Neural cell (in vitro differentiated cells): ENCODE results near the gene ARHGEF17. TPM values are rescaled to one million over a fixed set of nuclear protein-coding genes. Genes with fewer than 3 reads are reported as not detected.

ENCODE experiments used
- H2AFZ ChIP-seq: fragments of 200-600, 300-800 bp; sonication (generic), shearing (Covaris generic); 2 replicates; pipeline ENCODE4 v1.6.0; 2014; ENCODE audit warnings: low read depth, mild to moderate bottlenecking, antibody characterized with exemption, low read length, moderate library complexity
- H3F3A ChIP-seq: fragments of 200-600 bp; shearing (Covaris generic); 2 replicates; pipeline ENCODE4 v1.6.1; 2016; ENCODE audit warnings: mild to moderate bottlenecking, moderate library complexity, mixed read lengths, antibody characterized with exemption, low read length; ENCODE audit not compliant: insufficient read depth, poor library complexity, severe bottlenecking
- H3K27ac ChIP-seq: fragments of 200-600, 300-800 bp; sonication (generic), shearing (Covaris generic); 2 replicates; pipeline ENCODE4 v1.5.1; 2014; ENCODE audit warnings: mild to moderate bottlenecking, low read length, moderate library complexity
- H3K27me3 ChIP-seq: fragments of 300-800, 200-600 bp; sonication (generic), shearing (Covaris generic); 2 replicates; pipeline ENCODE4 v1.6.0; 2014; ENCODE audit warnings: mild to moderate bottlenecking, low read depth, low read length, moderate library complexity; ENCODE audit not compliant: insufficient read depth
- H3K36me3 ChIP-seq: fragments of 300-800, 200-600 bp; sonication (generic), shearing (Covaris generic); 2 replicates; pipeline ENCODE4 v1.5.1; 2014; ENCODE audit warnings: mild to moderate bottlenecking, antibody characterized with exemption, low read length, moderate library complexity; ENCODE audit not compliant: insufficient read depth
- H3K4me2 ChIP-seq: fragments of 300-800, 200-600 bp; sonication (generic), shearing (Covaris generic); 2 replicates; pipeline ENCODE4 v1.6.0; 2014; ENCODE audit warnings: mild to moderate bottlenecking, low read length
- H3K4me3 ChIP-seq: fragments of 300-800, 200-600 bp; sonication (generic), shearing (Covaris generic); 2 replicates; pipeline ENCODE4 v1.5.1; 2014; ENCODE audit warnings: mild to moderate bottlenecking, low read length, moderate library complexity
- H3K79me2 ChIP-seq: fragments of 200-600 bp; shearing (Covaris generic); replicated peaks from 2 replicates; pipeline ENCODE4 v1.6.0; 2014; ENCODE audit warnings: mild to moderate bottlenecking, low read length, moderate library complexity; ENCODE audit not compliant: insufficient read depth
- H3K9ac ChIP-seq: fragments of 300-800, 200-600 bp; sonication (generic), shearing (Covaris generic); 2 replicates; pipeline ENCODE4 v1.6.1; 2016; ENCODE audit warnings: mild to moderate bottlenecking, low read length, mixed read lengths
- H3K9me2 ChIP-seq: fragments of 200-600 bp; shearing (Covaris generic); 2 replicates; pipeline ENCODE4 v1.6.1; 2016; ENCODE audit warnings: mild to moderate bottlenecking, low read length, mixed read lengths; ENCODE audit not compliant: insufficient read depth
- H3K9me3 ChIP-seq: fragments of 200-600, 300-800 bp; sonication (generic), shearing (Covaris generic); 2 replicates; pipeline ENCODE4 v1.6.1; 2016; ENCODE audit warnings: mild to moderate bottlenecking, mixed run types, low read length, moderate library complexity, mixed read lengths
- H4K20me1 ChIP-seq: fragments of 200-600 bp; shearing (Covaris generic); 2 replicates; pipeline ENCODE4 v1.6.1; 2016; ENCODE audit warnings: mild to moderate bottlenecking, mixed run types; ENCODE audit not compliant: insufficient read depth
- CTCF ChIP-seq: fragments of 450-650 bp; IDR thresholded peaks from 2 replicates; pipeline ENCODE4 v1.5.1; 2014; ENCODE audit warnings: antibody characterized with exemption, mild to moderate bottlenecking, moderate library complexity; ENCODE audit not compliant: poor library complexity, severe bottlenecking
- EP300 ChIP-seq: fragments of 450-650 bp; conservative IDR thresholded peaks from 2 replicates; pipeline ENCODE4 v1.6.1; 2014; ENCODE audit warnings: antibody characterized with exemption, mild to moderate bottlenecking, moderate library complexity; ENCODE audit not compliant: poor library complexity, severe bottlenecking
- EZH2 ChIP-seq: fragments of 200-600, 300-800 bp; shearing (Covaris generic), sonication (generic); IDR thresholded peaks from 2 replicates; pipeline ENCODE4 v1.6.1; 2014; ENCODE audit warnings: antibody characterized with exemption, low read length, borderline replicate concordance, mild to moderate bottlenecking; ENCODE audit not compliant: insufficient read depth, poor library complexity, severe bottlenecking
- MXI1 ChIP-seq: fragments of 450-650 bp; conservative IDR thresholded peaks from 2 replicates; pipeline ENCODE4 v1.6.1; 2014; ENCODE audit warnings: antibody characterized with exemption, mild to moderate bottlenecking; ENCODE audit not compliant: poor library complexity, severe bottlenecking
- POLR2AphosphoS5 ChIP-seq: IDR thresholded peaks from 2 replicates; pipeline ENCODE4 v1.6.1; 2012
- RAD21 ChIP-seq: fragments of 450-650 bp; conservative IDR thresholded peaks from 2 replicates; pipeline ENCODE4 v1.6.1; 2014; ENCODE audit warnings: antibody characterized with exemption, mild to moderate bottlenecking, moderate library complexity
- REST ChIP-seq: IDR thresholded peaks from 2 replicates; pipeline ENCODE4 v1.6.1; 2012; ENCODE audit warnings: borderline replicate concordance
- SMC3 ChIP-seq: fragments of 450-650 bp; conservative IDR thresholded peaks from 2 replicates; pipeline ENCODE4 v1.6.1; 2014; ENCODE audit warnings: antibody characterized with exemption, mild to moderate bottlenecking, moderate library complexity; ENCODE audit not compliant: poor library complexity
- TAF1 ChIP-seq: IDR thresholded peaks from 2 replicates; pipeline ENCODE4 v1.6.1; 2012; ENCODE audit warnings: low read depth
- polyA plus RNA-seq: library from polyadenylated mRNA; depleted of rRNA; stranded (reverse); fragments of >200 nt; gene quantifications from 2 replicates; pipeline ENCODE4 v1.2.3, GENCODE V29; 2014

The ARHGEF17 gene
- polyA plus RNA-seq, 1 donor from 2014 or later, result 7.9 TPM

GRCh38 chr11:73266646-73267020 lies 41.4 kb upstream of the ARHGEF17 start:
- H3K27ac ChIP-seq, result no peak overlapping the region
- no peaks in the 10 kb centered on the region for H3K79me2 ChIP-seq
- no peaks in the 10 kb centered on the region for H4K20me1 ChIP-seq
- no peak overlapping the region for H3K9ac ChIP-seq
- TF ChIP-seq TAF1 (no peak), SMC3 (no peak), POLR2AphosphoS5 (no peak), CTCF (no peak), RAD21 (no peak), EZH2 (no peak), MXI1 (no peak), EP300 (no peak), REST (no peak)
- no peak overlapping the region for H3K4me2 ChIP-seq
- H3K4me3 ChIP-seq, result no peak overlapping the region
- H3K9me3 ChIP-seq, result no peaks in the 10 kb centered on the region
- H2AFZ ChIP-seq, result no peak overlapping the region
- no peaks in the 10 kb centered on the region for H3K9me2 ChIP-seq
- H3F3A ChIP-seq, result no peaks in the 10 kb centered on the region
- no peaks in the 10 kb centered on the region for H3K36me3 ChIP-seq
- H3K27me3 ChIP-seq, result peaks cover 4% of the 10 kb centered on the region

GRCh38 chr11:73267122-73267846 lies 40.8 kb upstream of the ARHGEF17 start:
- Histone ChIP-seq H3K9me2 (no peaks in the 10 kb centered on the region), H3K79me2 (no peaks in the 10 kb centered on the region), H3K4me3 (no peak overlapping the region), H2AFZ (no peak overlapping the region), H3K27ac (no peak overlapping the region), H3K9ac (no peak overlapping the region), H4K20me1 (no peaks in the 10 kb centered on the region), H3K4me2 (no peak overlapping the region), H3K27me3 (peaks cover 4% of the 10 kb centered on the region), H3K9me3 (no peaks in the 10 kb centered on the region), H3F3A (no peaks in the 10 kb centered on the region), H3K36me3 (no peaks in the 10 kb centered on the region)
- TF ChIP-seq TAF1 (no peak), SMC3 (no peak), EZH2 (no peak), CTCF (no peak), MXI1 (no peak), POLR2AphosphoS5 (no peak)
